GM12878 (cell line): Measurements from ENCODE around the gene CRMP1. TPM values are rescaled to one million over a fixed set of nuclear protein-coding genes. Genes with fewer than 3 reads are reported as not detected.

Experiments used
- ATAC-seq: fragments of 200-7000 bp; cut with Tn5 transposase; 3 replicates; pipeline ENCODE4 v1.9.1; 2020; ENCODE audit warnings: mild to moderate bottlenecking, moderate library complexity
- BruUV-seq: library from RNA; stranded (reverse); fragments of 400-500 nt; replicated peaks from 2 replicates; lab custom pipeline; 2021; lab: Mats Ljungman, UMichigan
- CTCF ChIA-PET: fragments of 300-600 bp; sonication (Branson Sonifier 250); formaldehyde crosslinking; extraction: SDS; loops from one replicate; lab custom pipeline; 2021; ENCODE audit warnings: inconsistent platforms; lab: Yijun Ruan, JAX
- POLR2A ChIA-PET: fragments of 350-600 bp; formaldehyde crosslinking; extraction: SDS; loops from one replicate; lab custom pipeline; 2021; ENCODE audit warnings: inconsistent platforms; lab: Charles Lee
- RAD21 ChIA-PET: fragments of 300-600 bp; sonication (Branson Sonifier 250); formaldehyde crosslinking; loops from one replicate; lab custom pipeline; 2023; ENCODE audit warnings: antibody characterized with exemption; ENCODE audit not compliant: unreplicated experiment; lab: Charles Lee
- SMC1A ChIA-PET: fragments of 300-600 bp; sonication (Branson Sonifier 250); formaldehyde crosslinking; loops from one replicate; lab custom pipeline; 2023; ENCODE audit not compliant: unreplicated experiment, uncharacterized antibody; lab: Charles Lee
- DNase-seq: peaks from one replicate; pipeline ENCODE4 v3.0.0-alpha.2; 2011; ENCODE audit warnings: low read depth, low spot score
- FAIRE-seq: peaks from 3 replicates; lab custom pipeline; 2011; peaks lifted over from hg19 to GRCh38; lab: Jason Lieb, UNC
- H2AFZ ChIP-seq: 2 replicates; pipeline ENCODE4 v1.6.0; 2011; ENCODE audit warnings: low read depth, low read length, control low read depth; ENCODE audit not compliant: control insufficient read depth
- H3K27ac ChIP-seq: 2 replicates; pipeline ENCODE4 v1.5.1; 2011; ENCODE audit warnings: control low read depth; ENCODE audit not compliant: control insufficient read depth, insufficient read depth
- H3K27me3 ChIP-seq, 2 experiments: replicated peaks in 1 of 2; 2 replicates each; pipeline versions ENCODE4 v1.6.0 to v1.6.1; 2011; ENCODE audit warnings: low read length in 1 of 2; ENCODE audit not compliant: control insufficient read depth in 2 of 2, insufficient read depth in 2 of 2
- H3K36me3 ChIP-seq, 2 experiments: 2 replicates each; pipeline ENCODE4 v1.5.1; 2011; ENCODE audit warnings: low read length in 1 of 2; ENCODE audit not compliant: control insufficient read depth in 2 of 2, insufficient read depth in 2 of 2
- H3K4me1 ChIP-seq: 2 replicates; pipeline ENCODE4 v1.6.1; 2011; ENCODE audit warnings: mild to moderate bottlenecking, low read length, moderate library complexity, mixed read lengths; ENCODE audit not compliant: control insufficient read depth, insufficient read depth
- H3K4me2 ChIP-seq: 2 replicates; pipeline ENCODE4 v1.6.0; 2011; ENCODE audit warnings: control low read depth; ENCODE audit not compliant: control insufficient read depth, insufficient read depth
- H3K4me3 ChIP-seq: fragments of 200-600 bp; sonication (generic); 2 replicates; pipeline ENCODE4 v1.5.1; 2016
- H3K79me2 ChIP-seq: 2 replicates; pipeline ENCODE4 v1.6.0; 2011; ENCODE audit warnings: low read length; ENCODE audit not compliant: control insufficient read depth, insufficient read depth
- H3K9ac ChIP-seq: 2 replicates; pipeline ENCODE4 v1.8.0; 2011; ENCODE audit warnings: low read length, control low read depth, mixed read lengths; ENCODE audit not compliant: control insufficient read depth, insufficient read depth
- H3K9me3 ChIP-seq: replicated peaks from 3 replicates; pipeline ENCODE4 v1.5.1; 2011; ENCODE audit warnings: mild to moderate bottlenecking, low read length; ENCODE audit not compliant: control insufficient read depth, insufficient read depth
- H4K20me1 ChIP-seq: 2 replicates; pipeline ENCODE4 v1.6.0; 2011; ENCODE audit not compliant: control insufficient read depth, insufficient read depth
- BCL3 ChIP-seq: IDR thresholded peaks from 2 replicates; pipeline ENCODE4 v1.6.1; 2011; ENCODE audit warnings: borderline replicate concordance, low read depth, mild to moderate bottlenecking, moderate library complexity, low read length; ENCODE audit not compliant: insufficient read depth, poor library complexity, severe bottlenecking
- WGBS: methylation state at CpG from one replicate; pipeline ENCODE4 v1.1.6; 2016; ENCODE audit warnings: low lambda C conversion rate; ENCODE audit not compliant: insufficient replicate concordance, insufficient coverage; ENCODE audit errors: missing lambda C conversion rate; 5-methylcytosine and 5-hydroxymethylcytosine counted together
- in situ Hi-C: fragments of 300-500 bp; cut with MboI; formaldehyde crosslinking; loops from 9 replicates; pipeline ENCODE4 v1.14.3; 2018; ENCODE audit warnings: mixed read lengths
- intact Hi-C: fragments of 100-400 bp; cut with micrococcal nuclease; formaldehyde crosslinking; loops from one replicate; pipeline ENCODE4 v1.14.2; 2022; ENCODE audit not compliant: unreplicated experiment
- polyA plus RNA-seq, 11 experiments: library from polyadenylated mRNA; depleted of rRNA in 4 of 11; unstranded in 6 of 11; stranded (reverse) in 5 of 11; fragments of >200 nt; fragmentation: Nextera tagmentation in 4 of 11; fragmentation: Illumina TruSeq in 1 of 11; extraction: Ambion mirVana in 4 of 11; extraction: Trizol in 1 of 11; gene quantifications; 1 replicate in 1 of 11; 2 replicates in 10 of 11; pipeline versions ENCODE4 v1.2.1 to v1.2.3, GENCODE V29; 2011 to 2016; ENCODE audit warnings: inconsistent platforms in 2 of 11, missing spikeins in 2 of 11, low read depth in 1 of 11
- total RNA-seq, 4 experiments: library from RNA; depleted of rRNA in 3 of 4; stranded (reverse); fragments of >200 nt in 3 of 4; fragmentation: Illumina TruSeq in 1 of 4; extraction: Trizol in 1 of 4; gene quantifications; 2 replicates each; pipeline versions ENCODE4 v1.2.1 to v1.2.3, GENCODE V29; 2013 to 2021
- TF ChIP-seq, protein P1 (sequence below): fragments of 150-350 bp; IDR thresholded peaks from 2 replicates; pipeline ENCODE4 v1.6.1; 2016; ENCODE audit warnings: low read depth, low read length

Gene CRMP1
- total and polyA plus RNA-seq, 10 of the 15 experiments (the other 5 are each of a cell fraction or from before 2014, with no cell fraction given): 0.03 to 1.4 (median 0.12) TPM; not detected in 2

DNA sequence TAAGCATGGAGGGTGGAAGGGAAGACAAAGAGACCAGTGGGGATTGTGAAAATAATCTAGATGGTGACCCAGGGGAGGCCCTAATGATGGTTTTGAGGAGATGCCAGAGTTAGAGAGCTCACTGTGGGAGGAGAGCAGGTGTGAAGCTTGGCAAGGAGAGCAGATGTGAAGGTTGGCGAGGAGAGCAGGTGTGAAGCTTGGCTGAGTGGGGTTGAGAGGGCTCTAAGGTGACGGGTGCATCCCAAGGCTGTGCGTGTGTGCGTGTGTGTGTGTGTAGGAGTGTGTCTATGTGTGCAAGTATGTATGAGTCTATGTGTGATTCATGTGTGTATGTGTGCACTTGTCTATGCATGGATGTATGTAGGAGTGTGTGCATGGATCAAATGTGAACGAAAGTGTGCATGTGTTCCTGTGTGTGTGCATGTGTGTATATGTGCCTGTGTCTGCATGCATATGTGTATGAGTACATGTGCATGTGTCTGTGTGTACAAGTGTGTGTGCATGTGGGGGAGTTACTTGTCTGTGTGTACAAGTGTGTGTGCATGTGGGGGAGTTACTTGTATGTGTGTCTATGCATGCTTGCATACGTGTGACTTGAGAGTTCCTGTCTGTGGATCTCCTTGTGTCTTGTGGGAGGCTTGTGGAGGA, 109.9 kb downstream of the CRMP1 start:
- RAD21 ChIA-PET: no interaction called here
- POLR2A ChIA-PET: no interaction called here
- no TSS peak for BruUV-seq
- DNase-seq (no peak), ATAC-seq (no peak), FAIRE-seq (no peak)
- Histone ChIP-seq H3K79me2 (no peaks in the 10 kb centered on the region), H3K4me1 (no peaks in the 10 kb centered on the region), H3K36me3 (peaks cover 2 to 8% of the 10 kb centered on the region in 2 experiments; a peak in 1 of 4 replicates), H3K4me2 (no peak overlapping the region), H3K4me3 (no peak overlapping the region), H3K9ac (no peak overlapping the region), H2AFZ (no peak overlapping the region), H3K9me3 (peaks cover under 1% of the 10 kb centered on the region; the same call in 1 of the 3 replicates), H4K20me1 (no peaks in the 10 kb centered on the region), H3K27me3 (no peaks in the 10 kb centered on the region), H3K27ac (no peak overlapping the region)
- in situ Hi-C loops: no loop called here
- TF ChIP-seq, protein P1, sequence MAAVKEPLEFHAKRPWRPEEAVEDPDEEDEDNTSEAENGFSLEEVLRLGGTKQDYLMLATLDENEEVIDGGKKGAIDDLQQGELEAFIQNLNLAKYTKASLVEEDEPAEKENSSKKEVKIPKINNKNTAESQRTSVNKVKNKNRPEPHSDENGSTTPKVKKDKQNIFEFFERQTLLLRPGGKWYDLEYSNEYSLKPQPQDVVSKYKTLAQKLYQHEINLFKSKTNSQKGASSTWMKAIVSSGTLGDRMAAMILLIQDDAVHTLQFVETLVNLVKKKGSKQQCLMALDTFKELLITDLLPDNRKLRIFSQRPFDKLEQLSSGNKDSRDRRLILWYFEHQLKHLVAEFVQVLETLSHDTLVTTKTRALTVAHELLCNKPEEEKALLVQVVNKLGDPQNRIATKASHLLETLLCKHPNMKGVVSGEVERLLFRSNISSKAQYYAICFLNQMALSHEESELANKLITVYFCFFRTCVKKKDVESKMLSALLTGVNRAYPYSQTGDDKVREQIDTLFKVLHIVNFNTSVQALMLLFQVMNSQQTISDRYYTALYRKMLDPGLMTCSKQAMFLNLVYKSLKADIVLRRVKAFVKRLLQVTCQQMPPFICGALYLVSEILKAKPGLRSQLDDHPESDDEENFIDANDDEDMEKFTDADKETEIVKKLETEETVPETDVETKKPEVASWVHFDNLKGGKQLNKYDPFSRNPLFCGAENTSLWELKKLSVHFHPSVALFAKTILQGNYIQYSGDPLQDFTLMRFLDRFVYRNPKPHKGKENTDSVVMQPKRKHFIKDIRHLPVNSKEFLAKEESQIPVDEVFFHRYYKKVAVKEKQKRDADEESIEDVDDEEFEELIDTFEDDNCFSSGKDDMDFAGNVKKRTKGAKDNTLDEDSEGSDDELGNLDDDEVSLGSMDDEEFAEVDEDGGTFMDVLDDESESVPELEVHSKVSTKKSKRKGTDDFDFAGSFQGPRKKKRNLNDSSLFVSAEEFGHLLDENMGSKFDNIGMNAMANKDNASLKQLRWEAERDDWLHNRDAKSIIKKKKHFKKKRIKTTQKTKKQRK: no peak
- peak; percentile 24 for TF ChIP-seq BCL3
- 34% methylated on average over 6 of the region's 6 CpGs for WGBS
- CTCF ChIA-PET: interaction anchor here (1.2 kb wide), 1 partner anchor 54 kb away, joined by 3 read pairs; no protein-coding TSS in a partner anchor
- intact Hi-C loops: no loop called here
- SMC1A ChIA-PET: no interaction called here
